Skeletal muscle cell (primary cell): ENCODE measurements around the gene IGDCC3.

Experiments
- DNase-seq: peaks from one replicate; pipeline ENCODE4 v3.0.0-alpha.2; 2010; ENCODE audit warnings: low read depth
- H3K4me3 ChIP-seq: 2 replicates; pipeline ENCODE4 v1.5.1; 2011; ENCODE audit warnings: low read depth, mild to moderate bottlenecking, control low read depth, low read length, moderate library complexity

The IGDCC3 gene

GRCh38 chr15:65374821-65375401 is 2.9 kb downstream of the IGDCC3 start:
- no peak for DNase-seq
- no peak overlapping the region for H3K4me3 ChIP-seq

GRCh38 chr15:65374334-65374733 is 3.5 kb downstream of the IGDCC3 start:
- no peak overlapping the region for H3K4me3 ChIP-seq
- DNase-seq, result no peak

GRCh38 chr15:65373163-65373651 is 4.6 kb downstream of the IGDCC3 start:
- DNase-seq, result no peak
- H3K4me3 ChIP-seq, result no peak overlapping the region

GRCh38 chr15:65372787-65373067 is 5.1 kb downstream of the IGDCC3 start:
- no peak for DNase-seq
- no peak overlapping the region for H3K4me3 ChIP-seq

- H3K4me3 ChIP-seq, result no peak overlapping the region
- no peak for DNase-seq
Measured at GRCh38 chr15:65371976-65372786, 5.6 kb downstream of the IGDCC3 start.

GRCh38 chr15:65370885-65371284 is 6.9 kb downstream of the IGDCC3 start:
- H3K4me3 ChIP-seq, result no peak overlapping the region
- no peak for DNase-seq

- DNase-seq, result no peak
- no peak overlapping the region for H3K4me3 ChIP-seq
Measured at GRCh38 chr15:65369651-65370050, 8.2 kb downstream of the IGDCC3 start.

GRCh38 chr15:65369212-65369547 is 8.6 kb downstream of the IGDCC3 start:
- H3K4me3 ChIP-seq, result no peak overlapping the region
- no peak for DNase-seq

GRCh38 chr15:65368302-65369211 is 9.2 kb downstream of the IGDCC3 start:
- DNase-seq, result no peak

GRCh38 chr15:65366122-65366892 is 11.5 kb downstream of the IGDCC3 start:
- DNase-seq, result no peak
- no peak overlapping the region for H3K4me3 ChIP-seq

More at GRCh38 chr15:65368302-65369211, 9.2 kb downstream of the IGDCC3 start:
- H3K4me3 ChIP-seq, result no peak overlapping the region

- H3K4me3 ChIP-seq, result no peak overlapping the region
- no peak for DNase-seq
Measured at GRCh38 chr15:65365229-65365628, 12.6 kb downstream of the IGDCC3 start.

- no peak for DNase-seq
- no peak overlapping the region for H3K4me3 ChIP-seq
Measured at GRCh38 chr15:65363766-65364165, 14.0 kb downstream of the IGDCC3 start.

- no peak for DNase-seq
- no peak overlapping the region for H3K4me3 ChIP-seq
Measured at GRCh38 chr15:65363306-65363705, 14.5 kb downstream of the IGDCC3 start.

- H3K4me3 ChIP-seq, result no peak overlapping the region
- no peak for DNase-seq
Measured at GRCh38 chr15:65362491-65362890, 15.3 kb downstream of the IGDCC3 start.

GRCh38 chr15:65361708-65362459 is 15.9 kb downstream of the IGDCC3 start:
- DNase-seq, result no peak
- H3K4me3 ChIP-seq, result no peak overlapping the region

- no peak for DNase-seq
- H3K4me3 ChIP-seq, result no peak overlapping the region
Measured at GRCh38 chr15:65360506-65360905, 17.3 kb downstream of the IGDCC3 start.

- H3K4me3 ChIP-seq, result peak overlapping the region; percentile 38
- DNase-seq, result no peak
Measured at GRCh38 chr15:65355988-65356353, 21.8 kb downstream of the IGDCC3 start.

GRCh38 chr15:65355173-65355987 is 22.4 kb downstream of the IGDCC3 start:
- DNase-seq, result no peak
- H3K4me3 ChIP-seq, result peak overlapping the region; percentile 38
